Kidney tubule cell (primary cell): ENCODE measurements around the gene IVL.

Experiments
- DNase-seq: peaks from one replicate; pipeline ENCODE4 v3.0.0-alpha.2; 2018; ENCODE audit warnings: low spot score

Gene IVL

GRCh38 chr1:152946651-152947256 lies 38.4 kb downstream of the IVL start, which contains the start of gene SPRR5:
Gene SPRR5 (plus strand): TSS chr1:152947206. CDS start chr1:152948555, 1,349 bp downstream.
- DNase-seq = no peak

GRCh38 chr1:152951711-152952110 lies 43.4 kb downstream of the IVL start:
- no peak for DNase-seq

- DNase-seq = no peak
These were observed 45.4 kb downstream of the IVL start for GRCh38 chr1:152953761-152954160.

- DNase-seq = peak; percentile 10
These were observed 46.1 kb downstream of the IVL start for GRCh38 chr1:152954436-152954835.

GRCh38 chr1:152957561-152957960 lies 49.2 kb downstream of the IVL start:
- no peak for DNase-seq

- no peak for DNase-seq
These were observed 50.9 kb downstream of the IVL start for GRCh38 chr1:152959273-152959672.

GRCh38 chr1:152959801-152960451 lies 51.6 kb downstream of the IVL start:
- DNase-seq = no peak

- no peak for DNase-seq
These were observed 52.2 kb downstream of the IVL start for GRCh38 chr1:152960452-152961044.
